Measurements from ENCODE around the gene MEMO1. TPM values are rescaled to one million over a fixed set of nuclear protein-coding genes. Genes with fewer than 3 reads are reported as not detected.

Gene MEMO1
- total and polyA plus RNA-seq, 9 of the 15 experiments (the other 6 are each of a cell fraction or from before 2014, with no cell fraction given): 22.1 to 87.7 (median 61.2) TPM

- no peak for TF ChIP-seq JUND (IDR thresholded peaks at IDR 0.05; ENCODE audit: borderline replicate concordance, low read depth, low read length)
- TF ChIP-seq JUND (tag; IDR thresholded peaks at IDR 0.05; ENCODE audit: borderline replicate concordance, low read depth, low read length): no peak
- no peak for TF ChIP-seq SNIP1 (IDR thresholded peaks at IDR 0.05; ENCODE audit: low read depth)
- TF ChIP-seq PCBP1 (IDR thresholded peaks at IDR 0.05; ENCODE audit: low read depth, low read length, poor library complexity, severe bottlenecking): no peak
- no peak for TF ChIP-seq ZNF24 (IDR thresholded peaks at IDR 0.05)
- TF ChIP-seq THAP7 (CRISPR knock-in tag; IDR thresholded peaks at IDR 0.05): no peak
- no peak for TF ChIP-seq ZNF785 (CRISPR knock-in tag; IDR thresholded peaks at IDR 0.05)
- TF ChIP-seq SIN3A (IDR thresholded peaks at IDR 0.05; ENCODE audit: borderline replicate concordance in 2 of 2, control insufficient read depth in 1 of 2, low read depth in 2 of 2, low read length in 2 of 2): peak in 1 of 2 experiments; percentile 45; a peak in 2 of 4 replicates
- no peak for TF ChIP-seq TCFL5 (CRISPR knock-in tag; conservative IDR thresholded peaks at IDR 0.05)
- no peak for TF ChIP-seq ZNF707 (CRISPR knock-in tag; conservative IDR thresholded peaks at IDR 0.05)
- no peak for TF ChIP-seq TBP (optimal IDR thresholded peaks at IDR 0.05; ENCODE audit: low read depth, low read length)
- TF ChIP-seq KHSRP (IDR thresholded peaks at IDR 0.05): no peak
- TF ChIP-seq KDM2B (CRISPR knock-in tag; IDR thresholded peaks at IDR 0.05): no peak
- TF ChIP-seq ETV1 (tag; conservative IDR thresholded peaks at IDR 0.05; ENCODE audit: low read depth): no peak
- no peak for TF ChIP-seq CBFA2T2 (conservative IDR thresholded peaks at IDR 0.05)
- no peak for TF ChIP-seq KAT2B (IDR thresholded peaks at IDR 0.05; ENCODE audit: low read depth, low read length)
- TF ChIP-seq MTA3 (IDR thresholded peaks at IDR 0.05; ENCODE audit: borderline replicate concordance): 0 out of 2 replicates have a peak, but pooled peaks have one; percentile 15
- peak; percentile 52; the same call in 1 of the 2 replicates for TF ChIP-seq CXXC5 (CRISPR knock-in tag; IDR thresholded peaks at IDR 0.05)
- no peak for TF ChIP-seq KLF10 (CRISPR knock-in tag; IDR thresholded peaks at IDR 0.05)
- no peak for TF ChIP-seq ZBTB11 (CRISPR knock-in tag; IDR thresholded peaks at IDR 0.05)
- TF ChIP-seq CBX8 (IDR thresholded peaks at IDR 0.05; ENCODE audit: borderline replicate concordance, extremely low read depth, low read depth, low read length, poor library complexity, severe bottlenecking): no peak
- 0 out of 2 replicates have a peak, but pooled peaks have one; percentile 24 for TF ChIP-seq HNRNPL (IDR thresholded peaks at IDR 0.05; ENCODE audit: low read depth, low read length)
- no peak for TF ChIP-seq ESRRB (CRISPR knock-in tag; IDR thresholded peaks at IDR 0.05; ENCODE audit: borderline replicate concordance)
- peak; percentile 42 for TF ChIP-seq TFAP4 (CRISPR knock-in tag; IDR thresholded peaks at IDR 0.05; ENCODE audit: borderline replicate concordance)
Measured at GRCh38 chr2:32009516-32010256, 1.1 kb downstream of the MEMO1 start (continued).
